ENCODE results near the gene AGRN. TPM values are rescaled to one million over a fixed set of nuclear protein-coding genes. Genes with fewer than 3 reads are reported as not detected.

Gene AGRN
- total RNA-seq, 4 donors from 2014 or later, result 50.6 to 84.8 (median 71.1) TPM

- DNase-seq (ENCODE audit: low spot score in 2 of 2), result no peak
- H3K9me3 ChIP-seq, result no peaks in the 10 kb centered on the region
- H3K27me3 ChIP-seq, result peaks cover 76% of the 10 kb centered on the region
- 3% methylated on average over 17 of the region's 48 CpGs for WGBS
- H3K4me1 ChIP-seq, result peaks cover 42% of the 10 kb centered on the region
- no peak overlapping the region for H3K27ac ChIP-seq
- H3K4me3 ChIP-seq, result peak overlapping the region; percentile 57
- TF ChIP-seq POLR2AphosphoS5 (IDR thresholded peaks at IDR 0.05) (no peak), EP300 (IDR thresholded peaks at IDR 0.05) (no peak), POLR2A (IDR thresholded peaks at IDR 0.05) (no peak)
- TF ChIP-seq, protein P1, sequence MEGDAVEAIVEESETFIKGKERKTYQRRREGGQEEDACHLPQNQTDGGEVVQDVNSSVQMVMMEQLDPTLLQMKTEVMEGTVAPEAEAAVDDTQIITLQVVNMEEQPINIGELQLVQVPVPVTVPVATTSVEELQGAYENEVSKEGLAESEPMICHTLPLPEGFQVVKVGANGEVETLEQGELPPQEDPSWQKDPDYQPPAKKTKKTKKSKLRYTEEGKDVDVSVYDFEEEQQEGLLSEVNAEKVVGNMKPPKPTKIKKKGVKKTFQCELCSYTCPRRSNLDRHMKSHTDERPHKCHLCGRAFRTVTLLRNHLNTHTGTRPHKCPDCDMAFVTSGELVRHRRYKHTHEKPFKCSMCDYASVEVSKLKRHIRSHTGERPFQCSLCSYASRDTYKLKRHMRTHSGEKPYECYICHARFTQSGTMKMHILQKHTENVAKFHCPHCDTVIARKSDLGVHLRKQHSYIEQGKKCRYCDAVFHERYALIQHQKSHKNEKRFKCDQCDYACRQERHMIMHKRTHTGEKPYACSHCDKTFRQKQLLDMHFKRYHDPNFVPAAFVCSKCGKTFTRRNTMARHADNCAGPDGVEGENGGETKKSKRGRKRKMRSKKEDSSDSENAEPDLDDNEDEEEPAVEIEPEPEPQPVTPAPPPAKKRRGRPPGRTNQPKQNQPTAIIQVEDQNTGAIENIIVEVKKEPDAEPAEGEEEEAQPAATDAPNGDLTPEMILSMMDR (IDR thresholded peaks at IDR 0.05), result no peak
- H3K36me3 ChIP-seq, result peaks cover 14% of the 10 kb centered on the region
Measured at GRCh38 chr1:1058921-1059493, 39.1 kb downstream of the AGRN start.

DNA sequence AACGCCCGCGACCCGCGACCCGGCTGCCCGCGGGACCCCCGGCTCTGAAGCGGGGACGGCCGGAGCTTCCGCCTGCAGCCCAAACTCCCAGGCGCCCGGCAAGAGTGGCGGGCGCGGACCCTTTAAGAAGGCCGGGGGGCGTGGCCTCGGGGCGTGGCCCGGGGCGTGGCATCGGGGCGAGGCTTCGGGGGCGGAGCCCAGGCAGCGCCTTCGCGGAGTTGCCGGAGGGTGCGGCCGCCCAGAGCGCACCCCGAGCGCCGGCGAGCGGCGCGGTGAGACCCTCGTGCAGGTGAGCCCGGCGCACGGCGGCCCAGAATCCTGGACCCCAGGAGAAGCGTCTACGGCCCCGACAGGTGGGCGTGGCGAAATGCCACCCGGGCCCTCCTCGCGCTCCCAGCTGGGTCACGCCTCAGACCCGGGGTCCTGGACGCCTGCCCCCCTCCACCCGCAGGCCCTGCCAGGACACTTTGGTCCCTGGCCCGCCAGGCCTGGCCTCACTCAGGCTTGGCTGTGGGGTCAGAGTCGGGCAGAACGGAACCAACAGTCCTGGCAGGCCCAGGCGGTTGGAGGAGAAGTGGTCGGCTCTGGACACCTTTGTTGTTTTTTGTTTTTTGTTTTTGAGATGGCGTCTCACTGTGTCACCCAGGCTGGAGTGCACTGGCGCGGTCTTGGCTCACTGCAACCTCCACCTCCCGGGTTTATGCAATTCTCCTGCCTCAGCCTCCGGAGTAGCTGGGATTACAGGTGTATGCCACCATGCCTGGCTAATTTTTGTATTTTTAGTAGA lies 39.8 kb downstream of the AGRN start:
- WGBS, result 4% methylated on average over 52 of the region's 69 CpGs
- peaks cover 8% of the 10 kb centered on the region for H3K36me3 ChIP-seq
- H3K27ac ChIP-seq, result no peak overlapping the region
- TF ChIP-seq, protein P1 (IDR thresholded peaks at IDR 0.05), result no peak
- TF ChIP-seq POLR2A (IDR thresholded peaks at IDR 0.05) (no peak), POLR2AphosphoS5 (IDR thresholded peaks at IDR 0.05) (no peak), EP300 (IDR thresholded peaks at IDR 0.05) (no peak)
- peak in 1 of 2 donors; percentile 91 for DNase-seq (ENCODE audit: low spot score in 2 of 2)
- H3K4me3 ChIP-seq, result peak overlapping the region; percentile 57
- no peaks in the 10 kb centered on the region for H3K9me3 ChIP-seq
- peaks cover 48% of the 10 kb centered on the region for H3K4me1 ChIP-seq
- peaks cover 83% of the 10 kb centered on the region for H3K27me3 ChIP-seq

- no peak overlapping the region for H3K27ac ChIP-seq
- peaks cover 87% of the 10 kb centered on the region for H3K27me3 ChIP-seq
- no peak for DNase-seq (ENCODE audit: low spot score in 2 of 2)
- H3K4me3 ChIP-seq, result no peak overlapping the region
- 49% methylated on average over 38 of the region's 38 CpGs for WGBS
- peaks cover 48% of the 10 kb centered on the region for H3K4me1 ChIP-seq
- no peaks in the 10 kb centered on the region for H3K9me3 ChIP-seq
- no peak for TF ChIP-seq EP300 (IDR thresholded peaks at IDR 0.05)
- H3K36me3 ChIP-seq, result peaks cover under 1% of the 10 kb centered on the region
Measured at GRCh38 chr1:1060281-1061000, 40.5 kb downstream of the AGRN start.

DNA sequence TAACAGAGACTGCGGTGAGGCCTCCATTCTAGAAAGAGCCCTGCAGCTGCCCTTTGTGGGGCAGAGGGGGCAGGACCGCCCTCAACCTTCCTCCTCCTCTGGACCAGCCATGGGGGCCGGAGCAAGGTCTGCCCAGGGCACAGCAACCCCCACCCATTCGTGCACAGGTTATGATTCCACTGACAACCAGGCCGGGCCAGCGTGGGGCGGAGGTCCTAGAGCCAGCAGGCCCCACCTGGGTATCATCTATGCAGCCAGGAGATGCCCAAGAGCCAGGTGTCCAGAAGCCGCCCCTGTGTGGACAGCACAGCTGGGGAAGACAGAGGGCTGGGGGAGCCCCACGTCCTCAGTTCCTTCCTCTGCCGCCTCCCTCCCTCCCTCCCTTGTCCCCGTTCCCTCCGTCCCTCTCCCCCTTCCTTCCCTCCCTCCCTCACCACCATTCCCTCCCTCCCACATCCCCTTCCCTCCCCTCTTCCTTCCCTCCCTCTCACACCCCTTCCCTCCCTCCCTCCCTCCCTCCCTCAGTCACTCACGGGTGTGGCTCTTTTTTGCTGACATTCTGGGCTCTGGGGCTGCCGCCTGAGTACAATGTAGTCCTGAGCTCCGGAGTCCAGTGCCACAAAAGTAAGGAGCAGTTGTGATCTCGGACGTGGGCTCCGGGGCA lies 41.9 kb downstream of the AGRN start:
- Histone ChIP-seq H3K4me3 (no peak overlapping the region), H3K27me3 (peaks cover 87% of the 10 kb centered on the region), H3K9me3 (no peaks in the 10 kb centered on the region), H3K27ac (no peak overlapping the region), H3K4me1 (peaks cover 48% of the 10 kb centered on the region), H3K36me3 (no peaks in the 10 kb centered on the region)
- no peak for DNase-seq (ENCODE audit: low spot score in 2 of 2)
- WGBS, result 25% methylated on average over 8 of the region's 18 CpGs
- TF ChIP-seq, protein P1 (IDR thresholded peaks at IDR 0.05), result no peak
- no peak for TF ChIP-seq EP300 (IDR thresholded peaks at IDR 0.05)
- TF ChIP-seq POLR2A (IDR thresholded peaks at IDR 0.05), result no peak
- TF ChIP-seq POLR2AphosphoS5 (IDR thresholded peaks at IDR 0.05), result no peak

GRCh38 chr1:1062348-1063163 lies 42.6 kb downstream of the AGRN start:
- H3K4me1 ChIP-seq, result peaks cover 50% of the 10 kb centered on the region
- 53% methylated on average over 7 of the region's 29 CpGs for WGBS
- peaks cover 87% of the 10 kb centered on the region for H3K27me3 ChIP-seq
- H3K9me3 ChIP-seq, result no peaks in the 10 kb centered on the region
- no peak overlapping the region for H3K4me3 ChIP-seq
- H3K27ac ChIP-seq, result no peak overlapping the region
- DNase-seq (ENCODE audit: low spot score in 2 of 2), result no peak
- H3K36me3 ChIP-seq, result no peaks in the 10 kb centered on the region
- no peak for TF ChIP-seq POLR2AphosphoS5 (IDR thresholded peaks at IDR 0.05)

Data from suprapubic skin (tissue), 4 donors.